Activated CD8-positive, alpha-beta memory T cell treated with anti-CD3 and anti-CD28 coated beads for 36 hours (primary cell): ENCODE results near the gene RHBDD3. TPM values are rescaled to one million over a fixed set of nuclear protein-coding genes. Genes with fewer than 3 reads are reported as not detected.
"Not testable (repeated sequence)": the region's sequence is repeated elsewhere in the genome, so short reads cannot be mapped to it uniquely, and the experiment has no call there.

Experiments used
- CTCF ChIA-PET: fragments of 350-600 bp; sonication (Branson Sonifier 250); formaldehyde crosslinking; loops from one replicate; lab custom pipeline; 2021; ENCODE audit warnings: antibody characterized with exemption; lab: Charles Lee
- POLR2A ChIA-PET: fragments of 350-600 bp; sonication (Branson Sonifier 250); formaldehyde crosslinking; loops from one replicate; lab custom pipeline; 2021; ENCODE audit warnings: antibody characterized with exemption; lab: Charles Lee
- total RNA-seq, 2 experiments: library from RNA; stranded (reverse); gene quantifications; one replicate each; pipeline ENCODE4 v1.2.3, GENCODE V29; 2021

RHBDD3 gene
- total RNA-seq, 2 experiments from 2014 or later, result 39.6 to 40.0 TPM

DNA sequence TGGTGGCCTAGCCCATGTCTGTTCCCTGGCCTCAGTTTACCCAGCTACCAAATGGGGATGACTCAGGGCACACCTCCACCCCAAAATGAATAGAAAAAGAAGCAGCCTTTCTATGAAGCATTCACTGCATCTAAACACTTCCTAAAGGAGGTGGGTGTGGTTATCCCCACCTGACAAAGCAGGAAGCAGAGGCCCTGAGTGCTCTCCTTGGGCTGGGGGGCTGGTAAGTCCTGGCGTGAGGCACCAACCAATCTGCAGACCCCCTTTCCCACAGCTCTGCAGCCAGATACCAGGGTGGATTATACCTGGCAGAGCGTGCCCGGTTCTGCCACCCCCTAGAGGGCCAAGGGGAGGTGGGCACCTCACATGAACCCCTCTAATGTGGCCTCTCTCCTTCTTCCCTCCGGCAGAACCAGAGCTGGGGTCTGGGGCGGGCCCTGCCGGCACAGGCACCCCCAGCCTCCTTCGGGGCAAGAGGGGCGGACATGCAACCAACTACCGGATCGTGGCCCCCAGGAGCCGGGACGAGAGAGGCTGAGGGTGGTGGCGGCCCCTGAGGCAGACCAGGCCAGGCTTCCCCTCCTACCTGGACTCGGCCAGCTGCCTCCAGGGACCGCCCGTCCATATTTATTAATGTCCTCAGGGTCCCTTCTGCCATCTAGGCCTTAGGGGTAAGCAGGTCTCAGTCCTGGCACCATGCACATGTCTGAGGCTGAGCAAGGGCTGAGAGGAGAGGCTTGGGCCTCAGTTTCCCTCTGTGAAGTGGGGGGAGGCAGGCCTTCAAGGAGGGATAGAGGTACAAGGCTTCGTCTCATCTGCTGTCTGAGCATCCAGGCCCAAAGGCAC, 9.2 kb downstream of the RHBDD3 start:
- ChIA-PET POLR2A (no interaction called here), CTCF (interaction anchor here (1.2 kb wide), 1 partner anchor 13 kb away, joined by 4 read pairs; no protein-coding TSS in a partner anchor)

DNA sequence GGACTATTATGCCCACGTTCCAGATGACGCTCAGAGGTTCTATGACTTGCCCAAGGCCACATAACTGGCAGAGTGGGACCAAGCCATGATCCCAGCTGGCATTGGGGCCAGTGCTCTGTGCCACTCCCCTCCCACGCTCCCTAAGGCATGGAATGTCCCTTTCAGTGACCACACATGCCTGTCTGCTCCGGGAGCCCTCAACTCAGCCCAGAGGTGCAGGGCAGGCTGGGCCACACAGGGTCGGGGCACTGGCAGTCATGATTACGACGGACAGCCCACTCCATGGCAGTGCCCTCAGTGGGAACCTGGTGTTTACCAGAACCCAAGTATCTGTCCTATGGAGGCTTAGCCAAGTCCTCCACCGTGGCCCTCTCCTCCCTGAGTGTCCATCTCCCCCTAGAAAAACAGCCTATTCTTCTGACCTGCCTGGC, 10.0 kb downstream of the RHBDD3 start:
- ChIA-PET POLR2A (no interaction called here), CTCF (no interaction called here)

DNA sequence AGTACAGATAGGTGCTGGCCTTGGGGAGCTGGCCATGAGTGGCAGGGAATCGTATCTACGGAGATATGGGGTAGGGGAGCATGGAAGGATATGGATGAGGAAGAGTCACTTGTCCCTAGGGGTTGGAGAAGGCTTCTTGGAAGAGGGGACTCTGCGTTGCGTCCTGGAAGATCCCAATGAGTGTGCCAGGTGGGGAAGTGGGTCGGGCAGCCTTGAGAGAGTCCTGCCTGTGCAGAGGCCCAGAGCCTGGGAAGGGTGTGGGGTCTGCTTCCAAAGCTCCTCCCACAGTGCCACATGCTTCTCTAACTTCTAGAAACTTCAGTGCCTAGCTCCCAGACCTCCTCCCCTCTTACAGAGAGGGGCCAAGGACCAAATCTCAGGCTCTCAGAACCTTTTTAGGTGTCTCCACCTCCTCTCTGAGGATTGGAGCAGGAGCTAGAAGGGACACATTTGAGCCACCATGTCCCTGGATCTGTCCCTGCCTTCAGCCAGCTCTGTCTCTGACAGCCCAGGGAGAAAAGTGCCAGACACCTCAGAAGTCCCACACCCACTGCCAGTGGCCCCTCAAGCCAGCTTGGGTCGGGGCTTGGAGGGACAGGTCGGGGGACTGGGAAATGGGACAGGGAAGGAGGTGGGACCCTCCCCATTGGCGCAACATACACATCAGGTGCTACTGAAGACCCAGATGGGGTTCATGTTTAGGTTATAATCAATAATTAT, 11.0 kb downstream of the RHBDD3 start:
- POLR2A ChIA-PET, result no interaction called here

DNA sequence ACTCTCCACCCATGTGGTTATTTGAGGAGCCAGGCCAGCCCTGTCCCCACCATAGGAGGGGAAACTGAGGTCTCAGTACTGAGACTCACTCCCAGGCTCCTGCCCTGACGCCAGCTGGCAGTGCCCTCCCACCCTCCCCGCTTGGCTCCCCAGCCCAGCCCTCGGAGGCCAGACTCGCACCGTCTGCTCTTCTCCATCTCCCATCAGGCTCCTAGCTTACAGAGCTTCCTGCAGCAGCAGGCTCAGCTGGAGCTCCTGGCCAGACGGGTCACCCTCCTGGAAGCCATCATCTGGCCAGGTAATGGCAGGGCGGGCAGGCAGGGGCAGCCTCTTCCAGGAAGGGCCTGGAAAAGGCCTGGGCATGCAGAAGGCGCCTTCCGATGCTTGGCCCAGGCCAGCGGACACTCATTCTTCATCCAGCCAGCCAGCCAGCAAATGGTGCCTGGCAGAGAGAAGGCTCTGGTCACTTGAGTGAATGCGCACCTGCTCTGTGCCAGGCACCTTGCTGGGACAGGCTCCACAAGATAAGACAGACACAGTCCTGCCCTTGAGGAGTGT, 12.6 kb downstream of the RHBDD3 start:
- ChIA-PET CTCF (no interaction called here), POLR2A (no interaction called here)

More for the DNA sequence above, 11.0 kb downstream of the RHBDD3 start:
- CTCF ChIA-PET, result no interaction called here

DNA sequence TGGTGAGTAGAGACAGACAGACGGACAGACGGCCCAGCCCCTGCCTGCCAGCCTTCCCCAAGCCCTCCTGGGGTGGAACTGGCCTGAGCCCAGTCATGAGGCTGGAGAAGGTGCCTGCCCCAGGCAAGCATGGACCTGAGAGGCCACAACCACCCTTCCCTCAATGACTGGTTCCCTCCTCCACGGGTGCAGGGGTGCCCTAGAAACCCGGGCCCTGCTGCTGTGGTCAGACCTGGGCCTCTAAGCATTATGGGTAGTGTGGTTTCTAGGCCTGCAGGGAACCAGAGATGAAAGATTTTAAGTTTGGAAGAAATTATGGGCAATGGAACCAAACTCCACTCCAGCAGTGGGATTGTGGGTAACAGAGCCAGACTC, 13.5 kb downstream of the RHBDD3 start:
- ChIA-PET CTCF (no interaction called here), POLR2A (no interaction called here)

DNA sequence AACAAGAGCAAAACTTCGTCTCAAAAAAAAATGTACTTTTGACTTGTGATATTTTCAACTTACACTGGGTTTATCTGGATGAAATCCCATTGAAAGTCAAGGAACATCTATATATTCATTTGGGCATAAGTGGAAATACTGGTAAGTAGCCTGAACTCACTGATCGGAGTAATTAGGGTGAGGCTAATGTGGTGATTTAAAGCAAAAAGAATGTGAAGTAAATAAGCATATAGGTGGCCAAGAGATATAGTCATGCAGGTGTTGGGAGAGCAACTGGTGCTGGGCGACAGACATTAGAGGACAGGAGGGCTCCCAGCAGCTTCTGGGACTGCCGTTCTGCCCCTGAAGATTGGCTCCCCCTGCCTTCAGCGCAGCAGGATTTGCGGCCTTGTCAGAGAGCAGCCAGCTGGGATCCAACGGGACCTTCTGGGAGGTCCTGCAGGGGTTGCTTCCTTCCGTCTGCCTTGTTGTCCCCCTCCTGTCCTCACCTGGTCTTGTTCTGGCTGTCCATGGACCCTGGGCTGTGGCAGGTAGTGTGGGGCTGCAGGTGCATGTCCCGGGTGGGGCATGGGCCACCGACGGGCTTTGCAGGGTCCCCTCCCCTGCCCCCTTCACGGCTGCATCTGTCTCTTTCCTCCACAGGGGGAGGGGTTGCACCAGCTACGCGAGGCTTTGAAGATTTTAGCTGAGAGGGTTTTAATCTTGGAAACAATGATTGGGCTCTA, 14.1 kb downstream of the RHBDD3 start:
- ChIA-PET CTCF (no interaction called here), POLR2A (no interaction called here)

DNA sequence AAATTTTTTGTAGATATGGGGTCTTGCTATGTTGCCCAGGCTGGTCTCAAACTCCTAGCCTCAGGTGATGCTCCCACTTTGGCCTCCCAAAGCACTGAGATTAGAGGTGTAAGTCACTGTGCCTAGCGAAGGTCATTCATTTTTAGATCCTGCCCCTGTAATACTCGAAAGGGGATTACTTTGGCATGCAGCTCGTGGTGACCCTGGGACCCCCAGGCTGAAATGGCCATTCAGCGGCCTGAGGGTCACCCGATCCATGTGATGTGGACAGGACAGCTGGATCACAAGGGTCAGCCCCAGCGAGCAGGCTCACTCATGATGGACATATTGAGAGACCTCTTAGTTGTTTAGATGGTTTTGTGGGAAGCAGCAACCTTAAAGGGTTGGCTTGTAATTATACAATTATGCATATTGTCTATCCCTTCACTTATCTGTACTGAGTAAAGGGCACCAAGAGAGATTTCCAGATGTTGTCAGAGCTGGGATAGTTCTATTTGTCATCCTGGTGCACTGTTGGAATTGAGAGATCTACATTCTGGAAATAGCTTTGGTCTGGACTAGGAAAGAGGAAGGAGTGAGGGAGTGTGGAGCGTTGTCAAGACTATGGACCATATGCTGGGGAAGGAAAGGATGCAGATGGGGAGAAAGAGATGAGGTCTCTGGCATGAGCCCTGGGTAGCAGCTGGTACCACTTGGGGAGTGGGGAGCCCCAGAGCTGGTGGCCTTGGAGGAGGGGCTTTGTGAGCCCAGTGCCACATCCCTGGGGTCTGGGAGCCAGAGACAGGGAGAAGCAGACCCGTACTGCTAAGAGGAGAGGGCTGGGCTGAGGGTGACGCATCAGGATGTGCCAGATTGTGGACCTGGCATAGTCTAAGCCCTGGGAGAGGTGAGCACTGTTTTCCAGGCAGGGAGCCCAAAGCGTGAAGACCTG, 15.5 kb downstream of the RHBDD3 start:
- POLR2A ChIA-PET, result no interaction called here
- CTCF ChIA-PET, result interaction anchor here (0.6 kb wide), 1 partner anchor 98 kb away, joined by 3 read pairs; no protein-coding TSS in a partner anchor

DNA sequence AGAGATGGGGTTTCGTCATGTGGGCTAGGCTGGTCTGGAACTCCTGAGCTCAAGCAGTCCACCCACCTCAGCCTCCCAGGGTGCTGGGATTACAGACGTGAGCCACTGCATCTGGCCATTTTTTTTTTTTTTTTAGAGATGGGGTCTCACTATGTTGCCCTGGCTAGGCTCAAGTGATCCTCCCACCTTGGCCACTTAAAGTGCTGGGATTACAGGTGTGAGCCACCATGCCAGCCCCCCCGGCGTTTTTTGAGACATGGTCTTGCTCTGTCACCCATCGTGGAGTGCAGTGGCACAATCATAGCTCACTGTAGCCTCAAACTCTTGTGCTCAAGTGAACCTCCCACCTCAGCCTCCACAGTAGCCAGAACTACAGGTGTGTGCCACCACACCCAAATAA, 16.5 kb downstream of the RHBDD3 start:
- ChIA-PET POLR2A (no interaction called here), CTCF (no interaction called here)

DNA sequence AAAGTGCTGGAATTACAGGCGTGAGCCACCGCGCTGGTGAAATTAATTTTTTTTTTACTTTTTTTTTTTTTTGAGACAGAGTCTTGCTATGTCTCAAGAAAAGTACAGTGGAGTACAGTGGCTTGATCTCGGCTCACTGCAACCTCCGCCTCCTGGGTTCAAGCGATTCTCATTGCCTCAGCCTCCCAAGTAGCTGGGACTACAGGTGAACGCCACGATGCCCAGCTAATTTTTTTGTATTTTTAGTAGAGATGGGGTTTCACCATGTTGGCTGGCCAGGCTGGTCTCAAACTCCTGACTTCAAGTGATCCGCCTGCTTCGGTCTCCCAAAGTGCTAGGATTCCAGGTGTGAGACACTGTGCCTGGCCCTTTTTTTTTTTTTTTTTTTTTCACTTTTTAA, 19.9 kb downstream of the RHBDD3 start:
- POLR2A ChIA-PET, CTCF ChIA-PET: not testable (repeated sequence)

DNA sequence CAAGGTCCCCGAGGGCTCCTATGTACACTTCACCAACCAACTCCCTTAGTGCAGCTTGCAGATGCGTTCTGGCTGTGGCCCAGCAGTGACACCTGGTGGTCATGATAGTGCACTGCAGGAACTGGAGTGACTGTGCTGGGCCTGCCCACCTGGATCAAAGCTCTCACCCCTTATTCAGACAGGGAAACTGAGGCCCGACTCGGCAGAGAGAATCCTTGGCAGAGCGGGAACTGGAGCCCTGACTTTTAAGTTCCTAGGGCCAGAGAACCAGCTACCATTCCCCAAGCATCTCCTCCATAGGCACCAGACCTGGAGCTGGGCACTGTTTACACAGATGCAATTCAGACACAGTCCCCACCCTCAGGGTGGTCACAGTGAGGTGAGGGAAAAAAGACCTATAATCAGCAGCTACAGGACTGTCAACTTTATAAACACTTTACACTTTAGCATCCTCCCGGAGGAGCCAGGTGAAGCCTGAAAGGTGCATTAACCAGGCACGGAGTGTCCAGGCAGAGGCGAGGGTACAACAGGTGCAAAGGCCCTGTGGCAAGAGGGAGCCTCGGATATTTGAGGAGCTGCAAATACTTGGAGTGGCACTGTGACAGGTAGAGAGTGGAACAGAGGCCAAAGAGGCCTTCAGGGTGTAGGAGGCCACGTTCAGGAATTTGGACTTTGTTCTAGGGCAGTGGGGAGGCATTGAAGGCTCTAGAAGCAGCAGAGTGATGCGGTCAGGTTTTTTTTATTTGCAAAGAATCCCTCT, 22.0 kb downstream of the RHBDD3 start:
- POLR2A ChIA-PET, result no interaction called here
- CTCF ChIA-PET, result interaction anchor here (0.6 to 2.2 kb wide), 22 partner anchors 9 to 645 kb away, joined by 3 to 11 read pairs (median 4); partner anchors contain the start of gene EMID1

DNA sequence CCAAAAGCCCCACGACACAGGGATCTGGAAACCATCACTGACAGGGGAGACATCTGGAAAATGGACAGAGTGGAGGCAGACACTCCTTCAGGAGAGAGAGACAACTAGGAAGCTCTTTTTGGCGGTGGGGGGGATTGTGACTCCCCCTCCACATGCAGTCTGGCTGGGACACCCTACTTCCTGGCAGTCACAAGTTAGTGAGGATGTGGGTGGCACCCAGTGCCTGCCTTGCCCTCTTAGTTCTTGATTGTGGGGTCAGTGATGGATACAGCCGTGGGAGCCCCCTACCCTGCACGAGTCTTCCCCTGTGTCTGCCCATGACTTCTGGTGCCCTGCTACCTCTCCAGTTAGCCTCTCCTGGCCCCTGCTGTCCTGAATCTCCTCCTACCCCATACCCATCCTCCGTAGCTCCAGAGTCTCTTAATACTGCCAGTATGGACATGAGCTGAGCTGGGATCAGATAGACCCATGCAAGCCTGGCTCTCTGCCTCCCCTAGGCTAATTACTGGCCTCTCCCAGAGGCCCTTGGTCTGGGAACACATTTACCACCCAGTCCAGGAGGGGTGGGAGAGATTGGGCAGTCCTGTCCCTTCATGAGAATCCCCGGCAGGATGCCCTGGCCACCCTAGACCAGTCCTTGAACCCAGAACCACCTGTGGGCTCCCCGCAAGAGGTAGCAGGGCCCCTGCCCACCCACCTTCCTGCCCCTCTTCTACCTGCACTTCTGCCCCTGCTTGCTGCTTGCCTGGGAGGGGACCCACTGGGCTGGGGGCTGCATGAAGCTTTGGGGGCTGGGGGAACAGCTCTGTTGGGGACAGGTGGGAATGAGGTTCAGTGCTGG, 22.8 kb downstream of the RHBDD3 start:
- ChIA-PET POLR2A (no interaction called here), CTCF (interaction anchor here (0.6 to 2.2 kb wide), 20 partner anchors 8 to 637 kb away, joined by 3 to 11 read pairs (median 4); partner anchors contain the start of gene EMID1)

DNA sequence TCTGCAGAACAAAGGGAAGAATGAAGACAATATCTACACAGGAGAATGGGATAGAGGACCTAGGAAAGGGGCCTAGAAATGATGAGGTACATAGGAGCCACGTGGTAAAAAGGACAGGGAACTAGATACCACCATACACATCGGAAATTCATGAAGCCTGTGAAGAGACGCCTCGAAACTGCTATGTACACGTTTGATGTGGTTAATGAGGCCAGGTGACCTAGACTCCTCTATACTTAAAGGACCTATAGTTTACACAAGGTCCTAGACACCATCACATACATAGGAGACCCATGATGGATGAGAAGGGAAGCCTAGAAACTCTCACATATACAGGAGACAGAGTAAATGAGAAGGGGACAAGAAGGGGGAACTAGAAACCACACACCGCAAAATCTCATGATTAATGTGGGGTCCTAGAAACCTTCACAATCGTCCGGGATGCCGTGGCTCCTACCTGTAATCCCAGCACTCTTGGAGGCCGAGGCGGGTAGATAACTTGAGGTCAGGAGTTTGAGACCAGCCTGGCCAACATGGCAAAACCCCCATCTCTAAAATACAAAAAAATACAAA, 23.8 kb downstream of the RHBDD3 start:
- CTCF ChIA-PET, result interaction anchor here (0.6 kb wide), 2 partner anchors 14 to 300 kb away, joined by 3 to 5 read pairs; no protein-coding TSS in a partner anchor
- POLR2A ChIA-PET, result no interaction called here

DNA sequence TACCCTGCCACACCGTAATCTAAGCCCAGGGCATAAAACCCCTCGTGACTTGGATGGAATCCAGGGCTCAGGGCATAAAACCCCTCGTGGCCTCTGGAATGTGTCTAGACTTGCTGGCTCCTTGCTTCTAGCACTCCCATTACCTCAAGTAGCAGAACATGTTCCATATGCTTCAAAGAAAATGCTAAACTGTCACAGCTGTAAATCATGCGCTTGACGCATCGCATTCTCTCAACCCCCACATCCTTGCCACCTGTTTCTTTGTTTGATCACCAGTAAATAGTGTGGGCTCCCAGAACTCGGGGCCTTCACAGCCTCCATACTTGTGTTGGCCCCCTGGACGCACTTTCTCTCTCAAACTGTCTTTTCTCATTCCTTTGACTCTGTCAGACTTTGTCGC, 27.3 kb downstream of the RHBDD3 start:
- CTCF ChIA-PET, POLR2A ChIA-PET: not testable (repeated sequence)

DNA sequence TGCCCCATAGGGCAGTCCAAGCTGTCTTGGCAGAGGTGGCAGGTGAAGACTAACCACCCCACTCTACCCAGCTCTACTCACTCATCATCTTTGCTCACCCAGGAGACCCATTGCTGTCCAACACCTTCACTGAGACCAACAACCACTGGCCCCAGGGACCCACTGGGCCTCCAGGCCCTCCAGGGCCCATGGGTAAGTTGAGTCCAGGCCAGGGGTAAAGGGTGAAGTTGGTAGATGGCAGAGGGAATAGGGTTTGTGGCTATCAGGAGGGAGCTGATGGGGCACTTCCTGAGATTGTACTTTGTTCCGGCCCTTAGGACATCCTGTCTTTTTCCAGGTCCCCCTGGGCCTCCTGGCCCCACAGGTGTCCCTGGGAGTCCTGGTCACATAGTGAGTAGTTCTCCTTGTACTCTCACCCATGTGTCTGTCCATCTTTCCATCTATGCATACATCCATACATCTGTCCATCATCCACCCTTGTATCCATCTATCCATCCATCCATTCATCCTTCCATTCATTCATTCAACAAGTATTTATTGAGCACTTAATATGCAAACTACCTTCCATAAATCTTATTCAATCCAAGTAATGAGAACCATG, 34.4 kb downstream of the RHBDD3 start:
- POLR2A ChIA-PET, result no interaction called here
- CTCF ChIA-PET, result interaction anchor here (0.5 to 1.8 kb wide), 2 partner anchors 12 to 65 kb away, joined by 3 to 9 read pairs; no protein-coding TSS in a partner anchor

DNA sequence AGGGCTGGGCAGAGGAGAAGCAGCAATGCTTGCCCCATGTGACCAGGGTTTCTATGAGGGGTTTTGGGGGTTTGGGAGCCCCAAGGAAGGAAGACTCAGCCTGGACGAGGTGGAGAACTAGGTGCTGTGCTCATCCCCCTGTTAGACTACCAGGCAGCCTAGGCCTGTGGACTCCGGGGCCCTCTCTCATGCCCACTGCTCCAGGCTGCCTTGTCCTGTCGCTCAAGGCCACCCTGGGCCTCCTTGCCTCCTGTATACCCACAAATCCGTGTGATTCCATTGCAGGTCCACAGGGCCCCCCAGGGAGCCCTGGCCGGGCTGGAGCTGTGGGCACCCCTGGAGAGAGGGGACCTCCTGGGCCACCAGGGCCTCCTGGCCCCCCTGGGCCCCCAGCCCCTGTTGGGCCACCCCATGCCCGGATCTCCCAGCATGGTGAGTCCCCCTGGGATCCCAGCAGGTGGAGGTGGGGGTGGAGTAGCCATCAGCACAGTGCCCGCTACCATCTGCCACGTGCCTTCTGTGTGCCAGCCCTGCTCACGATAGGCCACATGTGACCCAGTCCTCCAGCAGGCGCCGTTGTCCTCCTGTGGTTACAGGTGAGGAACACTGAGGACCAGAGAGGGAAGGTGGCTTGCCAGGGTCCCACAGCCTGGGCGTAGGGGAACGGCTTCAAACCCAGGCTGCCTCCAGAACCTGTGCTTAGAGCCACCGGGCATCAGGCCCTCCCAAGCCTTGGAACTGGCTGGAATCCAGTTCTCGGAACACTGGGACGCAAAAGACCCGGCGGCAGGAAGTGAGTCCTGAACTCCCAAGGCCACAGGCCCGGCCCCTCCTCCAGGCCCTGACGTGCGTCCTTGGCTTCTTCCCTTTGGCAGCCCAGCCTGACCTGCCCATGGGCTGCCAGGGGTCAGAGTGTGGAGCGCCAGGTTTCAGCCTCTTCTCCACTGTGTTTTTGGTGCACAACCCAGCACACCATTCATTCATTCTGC, 35.5 kb downstream of the RHBDD3 start:
- CTCF ChIA-PET, result interaction anchor here (1.8 kb wide), 1 partner anchor 13 kb away, joined by 9 read pairs; no protein-coding TSS in a partner anchor
- POLR2A ChIA-PET, result no interaction called here
